WI38 (cell line): ENCODE measurements around the gene SLC39A11.

Experiments used
- H3K4me3 ChIP-seq: 2 replicates; pipeline ENCODE4 v1.5.1; 2011; ENCODE audit warnings: low read depth, mild to moderate bottlenecking, control low read depth, low read length
- CTCF ChIP-seq: IDR thresholded peaks from 2 replicates; pipeline ENCODE4 v1.5.1; 2012; ENCODE audit warnings: low read depth, mild to moderate bottlenecking, control low read depth, low read length

Gene SLC39A11

GRCh38 chr17:72804949-72805707 is 287.4 kb downstream of the SLC39A11 start:
- no peak for TF ChIP-seq CTCF
- no peak overlapping the region for H3K4me3 ChIP-seq

- no peak for TF ChIP-seq CTCF
- H3K4me3 ChIP-seq = no peak overlapping the region
Observed at GRCh38 chr17:72802726-72803125, 289.8 kb downstream of the SLC39A11 start.

- TF ChIP-seq CTCF = no peak
- H3K4me3 ChIP-seq = no peak overlapping the region
Observed at GRCh38 chr17:72797142-72797541, 295.3 kb downstream of the SLC39A11 start.

- H3K4me3 ChIP-seq = no peak overlapping the region
- no peak for TF ChIP-seq CTCF
Observed at GRCh38 chr17:72795941-72796340, 296.5 kb downstream of the SLC39A11 start.

GRCh38 chr17:72794152-72794551 is 298.3 kb downstream of the SLC39A11 start:
- H3K4me3 ChIP-seq = no peak overlapping the region
- no peak for TF ChIP-seq CTCF

- no peak overlapping the region for H3K4me3 ChIP-seq
- TF ChIP-seq CTCF = no peak
Observed at GRCh38 chr17:72792771-72793170, 299.7 kb downstream of the SLC39A11 start.

GRCh38 chr17:72790190-72790589 is 302.3 kb downstream of the SLC39A11 start:
- no peak for TF ChIP-seq CTCF
- no peak overlapping the region for H3K4me3 ChIP-seq
